Thyroid gland (tissue), 4 donors: ENCODE results near the gene RAB27A. TPM values are rescaled to one million over a fixed set of nuclear protein-coding genes. Genes with fewer than 3 reads are reported as not detected.

Experiments
- DNase-seq, 2 donors: peaks; one replicate each; pipeline ENCODE4 v3.0.0-alpha.2; 2019
- H3K27ac ChIP-seq, 3 donors: fragments of 200-600 bp; sonication (generic); 1 replicate in 2 of 3; 2 replicates in 1 of 3; pipeline ENCODE4 v1.5.1; 2016 to 2019; ENCODE audit warnings: mild to moderate bottlenecking in 1 of 3, moderate library complexity in 1 of 3
- H3K27me3 ChIP-seq: fragments of 200-600 bp; sonication (generic); one replicate; pipeline ENCODE4 v1.5.1; 2019
- H3K36me3 ChIP-seq, 2 donors: fragments of 200-600 bp; sonication (generic); one replicate each; pipeline ENCODE4 v1.5.1; 2016 to 2019
- H3K4me1 ChIP-seq, 2 donors: fragments of 200-600 bp; sonication (generic); one replicate each; pipeline ENCODE4 v1.5.1; 2017 to 2019
- H3K4me3 ChIP-seq, 3 donors: fragments of 200-600 bp; sonication (generic); replicated peaks in 1 of 3; 1 replicate in 2 of 3; 2 replicates in 1 of 3; pipeline ENCODE4 v1.5.1; 2016; ENCODE audit warnings: mild to moderate bottlenecking in 1 of 3
- H3K9me3 ChIP-seq: fragments of 200-600 bp; sonication (generic); one replicate; pipeline ENCODE4 v1.5.1; 2017
- POLR2A ChIP-seq, 2 donors: fragments of 450-650 bp; IDR thresholded peaks; one replicate each; pipeline ENCODE4 v1.6.1; 2017; ENCODE audit warnings: antibody characterized with exemption in 2 of 2, mild to moderate bottlenecking in 2 of 2, moderate library complexity in 1 of 2
- WGBS, 2 donors: methylation state at CpG; one replicate each; pipeline ENCODE4 v1.1.5; 2017; 5-methylcytosine and 5-hydroxymethylcytosine counted together
- intact Hi-C: fragments of 100-400 bp; cut with DNase I; formaldehyde crosslinking; loops from one replicate; pipeline ENCODE4 v1.15.1; 2023
- total RNA-seq, 4 donors: library from RNA; depleted of rRNA; stranded (reverse); fragments of >200 nt; gene quantifications; one replicate each; pipeline ENCODE4 v1.2.3, GENCODE V29; 2016
- TF ChIP-seq, protein P1 (sequence below), 6 experiments: fragments of 200-600 bp in 3 of 6; fragments of 450-650 bp in 3 of 6; sonication (generic) in 3 of 6; IDR thresholded peaks; one replicate each; pipeline ENCODE4 v1.5.1; 2016 to 2019; ENCODE audit warnings: antibody characterized with exemption in 6 of 6, mild to moderate bottlenecking in 2 of 6, inconsistent platforms in 1 of 6, moderate library complexity in 1 of 6

Gene RAB27A
- total RNA-seq, 4 donors from 2014 or later: 14.7 to 35.6 (median 26.4) TPM

DNA sequence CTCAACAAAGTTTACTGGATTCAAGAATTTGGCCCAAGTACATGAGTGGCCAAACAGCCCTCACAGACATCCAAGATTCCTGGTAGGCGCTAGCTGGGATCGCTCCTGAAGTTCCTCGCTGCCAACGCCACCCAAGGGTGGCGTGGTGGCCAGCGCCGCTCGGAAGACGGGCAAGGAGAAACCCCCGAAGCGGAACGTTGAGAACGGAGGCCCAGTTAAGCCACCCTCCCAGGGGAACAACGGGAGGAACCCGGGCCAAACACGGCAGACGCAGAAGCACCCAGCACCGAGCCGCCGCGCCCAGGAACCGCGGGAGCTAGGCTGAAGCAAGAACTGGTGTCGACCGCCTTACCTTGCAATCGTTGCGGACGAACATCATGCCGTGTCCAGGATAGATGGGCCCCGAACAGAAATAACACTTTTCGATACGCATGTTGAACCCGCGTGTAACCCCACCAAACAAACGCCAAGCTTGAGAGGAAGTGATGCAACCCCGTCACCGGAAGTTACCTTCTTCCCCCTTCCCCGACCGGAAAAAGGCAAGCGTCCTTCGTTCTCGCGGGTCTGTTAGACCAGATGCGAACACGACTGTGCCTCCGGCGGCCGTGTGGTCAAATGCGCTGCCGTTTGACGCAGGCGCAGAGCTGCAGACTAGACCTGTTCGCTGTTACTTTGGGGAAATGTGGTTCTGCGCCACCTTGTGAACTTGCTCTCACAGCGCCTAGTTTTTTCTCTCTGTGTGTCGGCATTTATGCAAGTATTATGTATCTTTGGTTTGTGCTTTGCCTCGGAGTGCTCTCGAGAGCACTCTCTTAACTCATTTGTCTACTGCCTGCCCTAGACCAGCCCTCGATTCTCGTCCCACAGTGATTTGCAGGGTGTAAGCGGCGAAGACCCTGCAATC is 92.9 kb downstream of the RAB27A start, which contains the start of gene RSL24D1:
RSL24D1 (minus strand) TSS at position 484 of the 904 bp plus-strand sequence; CDS start at position 433, 51 bp downstream.
- DNase-seq: peak; percentile 98
- Histone ChIP-seq H3K27ac (peak within 1 kb of the TSS; percentile 69 to 91 (median 79)), H3K4me3 (peak within 1 kb of the TSS; percentile 68 to 94 (median 73)), H3K4me1 (peaks cover 4 to 19% of the 10 kb centered on the region in 2 donors), H3K9me3 (no peaks in the 10 kb centered on the region), H3K36me3 (peaks cover 0 to 1% of the 10 kb centered on the region in 2 donors), H3K27me3 (no peaks in the 10 kb centered on the region)
- intact Hi-C loops: no loop called here
- 1% methylated on average over 37 to 54 of the region's 62 CpGs for WGBS, 2 donors
- peak; percentile 5 to 96 for TF ChIP-seq POLR2A (IDR thresholded peaks at IDR 0.05)
- TF ChIP-seq, protein P1, sequence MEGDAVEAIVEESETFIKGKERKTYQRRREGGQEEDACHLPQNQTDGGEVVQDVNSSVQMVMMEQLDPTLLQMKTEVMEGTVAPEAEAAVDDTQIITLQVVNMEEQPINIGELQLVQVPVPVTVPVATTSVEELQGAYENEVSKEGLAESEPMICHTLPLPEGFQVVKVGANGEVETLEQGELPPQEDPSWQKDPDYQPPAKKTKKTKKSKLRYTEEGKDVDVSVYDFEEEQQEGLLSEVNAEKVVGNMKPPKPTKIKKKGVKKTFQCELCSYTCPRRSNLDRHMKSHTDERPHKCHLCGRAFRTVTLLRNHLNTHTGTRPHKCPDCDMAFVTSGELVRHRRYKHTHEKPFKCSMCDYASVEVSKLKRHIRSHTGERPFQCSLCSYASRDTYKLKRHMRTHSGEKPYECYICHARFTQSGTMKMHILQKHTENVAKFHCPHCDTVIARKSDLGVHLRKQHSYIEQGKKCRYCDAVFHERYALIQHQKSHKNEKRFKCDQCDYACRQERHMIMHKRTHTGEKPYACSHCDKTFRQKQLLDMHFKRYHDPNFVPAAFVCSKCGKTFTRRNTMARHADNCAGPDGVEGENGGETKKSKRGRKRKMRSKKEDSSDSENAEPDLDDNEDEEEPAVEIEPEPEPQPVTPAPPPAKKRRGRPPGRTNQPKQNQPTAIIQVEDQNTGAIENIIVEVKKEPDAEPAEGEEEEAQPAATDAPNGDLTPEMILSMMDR (IDR thresholded peaks at IDR 0.05): peak in 4 of 6 experiments; percentile 9 to 53 (median 40)

- peak overlapping the region; percentile 68 to 94 (median 73) for H3K4me3 ChIP-seq
- H3K27me3 ChIP-seq: no peaks in the 10 kb centered on the region
- intact Hi-C loops: no loop called here
- 3 to 4% methylated on average over 9 of the region's 9 CpGs for WGBS, 2 donors
- DNase-seq: no peak
- H3K27ac ChIP-seq: peak overlapping the region in 2 of 3 donors; percentile 79 to 91
- H3K36me3 ChIP-seq: peaks cover 2 to 8% of the 10 kb centered on the region in 2 donors
- TF ChIP-seq POLR2A (IDR thresholded peaks at IDR 0.05): no peak
- TF ChIP-seq, protein P1 (IDR thresholded peaks at IDR 0.05): no peak
- H3K4me1 ChIP-seq: peaks cover 4 to 19% of the 10 kb centered on the region in 2 donors
- no peaks in the 10 kb centered on the region for H3K9me3 ChIP-seq
Observed at GRCh38 chr15:55195996-55196395, 93.6 kb downstream of the RAB27A start.

DNA sequence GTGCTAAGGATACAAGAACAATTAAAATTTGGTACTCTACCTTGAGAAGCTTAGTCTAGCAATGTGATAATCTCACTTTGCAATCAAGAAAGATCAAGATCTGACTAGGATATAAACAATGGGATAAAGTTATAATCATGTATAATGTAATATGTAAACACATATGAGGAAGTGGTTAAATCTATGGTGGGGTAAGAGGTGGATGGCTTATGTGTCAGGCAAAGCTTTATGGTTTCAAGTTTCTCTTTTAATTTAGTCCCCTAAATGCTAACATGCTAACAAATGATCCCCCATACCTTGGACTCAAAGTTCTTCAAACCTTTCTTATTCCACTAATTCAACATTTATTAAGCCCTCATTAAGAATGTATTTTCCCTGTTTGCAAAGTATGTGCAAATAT is 95.4 kb downstream of the RAB27A start:
- no peak for DNase-seq
- H3K4me3 ChIP-seq: no peak overlapping the region
- H3K4me1 ChIP-seq: peaks cover 4 to 19% of the 10 kb centered on the region in 2 donors
- H3K27me3 ChIP-seq: no peaks in the 10 kb centered on the region
- intact Hi-C loops: no loop called here
- peaks cover 11 to 13% of the 10 kb centered on the region in 2 donors for H3K36me3 ChIP-seq
- H3K9me3 ChIP-seq: no peaks in the 10 kb centered on the region
- no peak overlapping the region for H3K27ac ChIP-seq
- TF ChIP-seq, protein P1 (IDR thresholded peaks at IDR 0.05): no peak
- no peak for TF ChIP-seq POLR2A (IDR thresholded peaks at IDR 0.05)

DNA sequence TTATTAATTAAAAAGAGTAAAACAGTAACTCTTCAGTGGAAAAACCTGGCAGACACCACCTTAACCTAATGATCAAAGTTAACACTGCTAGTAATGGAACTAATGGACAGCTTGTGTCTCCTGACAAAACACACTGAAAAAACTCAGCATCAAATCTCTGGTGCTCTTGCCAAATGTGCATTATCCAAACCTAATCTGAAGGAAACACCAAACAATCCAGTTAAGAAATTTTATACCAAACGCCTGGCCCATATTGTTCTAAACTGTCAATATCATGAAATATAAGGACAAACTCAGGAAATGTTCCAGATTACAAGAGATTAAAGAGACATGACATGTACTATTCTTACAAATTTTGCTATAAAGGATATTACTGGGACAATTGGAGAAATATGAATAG is 103.3 kb downstream of the RAB27A start:
- intact Hi-C loops: no loop called here
- no peaks in the 10 kb centered on the region for H3K9me3 ChIP-seq
- H3K27ac ChIP-seq: no peak overlapping the region

More for the DNA sequence above, 103.3 kb downstream of the RAB27A start:
- TF ChIP-seq POLR2A (IDR thresholded peaks at IDR 0.05): no peak
- TF ChIP-seq, protein P1 (IDR thresholded peaks at IDR 0.05): no peak
- no peaks in the 10 kb centered on the region for H3K4me1 ChIP-seq
- no peaks in the 10 kb centered on the region for H3K27me3 ChIP-seq
- H3K36me3 ChIP-seq: peaks cover 24 to 34% of the 10 kb centered on the region in 2 donors
- WGBS, 2 donors: 73 to 83% methylated on average over 1 of the region's 1 CpG
- no peak for DNase-seq
- no peak overlapping the region for H3K4me3 ChIP-seq
